HL-60/S4 treated with phorbol 12-myristate 13-acetate at 8.2 ng/mL for 4 days and 3 days (cell line): ENCODE data around the gene CXCL5.

Experiments
- in situ Hi-C: fragments of 300-500 bp; cut with MboI; formaldehyde crosslinking; loops from 2 replicates; pipeline ENCODE4 v1.15.0; 2022; ENCODE audit warnings: low sequenced_read_pairs

The CXCL5 gene

GRCh38 chr4:73998040-73999011 lies at the start of gene CXCL5:
Gene CXCL5, minus strand, starts transcription at chr4:73998677. Its CDS starts 96 bp downstream, at chr4:73998581.
- in situ Hi-C loops = no loop called here

DNA sequence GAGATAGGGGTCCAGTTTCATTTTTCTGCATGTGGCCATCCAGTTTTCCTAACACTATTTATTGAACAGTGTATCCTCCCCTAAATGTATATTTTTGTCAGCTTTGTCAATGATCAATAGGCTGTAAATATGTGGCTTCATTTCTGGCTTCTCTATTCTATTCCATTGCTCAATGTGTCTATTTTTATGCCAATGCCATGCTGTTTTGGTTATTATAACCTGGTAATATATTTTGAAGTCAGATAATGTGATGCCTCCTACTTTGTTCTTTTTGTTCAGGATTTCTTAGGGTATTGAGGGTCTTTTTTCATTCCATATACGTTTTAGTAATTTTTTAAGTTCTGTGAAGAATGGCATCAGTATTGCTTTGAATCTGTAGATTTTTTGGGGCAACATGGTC lies 48.7 kb upstream of the CXCL5 start:
- in situ Hi-C loops = no loop called here

DNA sequence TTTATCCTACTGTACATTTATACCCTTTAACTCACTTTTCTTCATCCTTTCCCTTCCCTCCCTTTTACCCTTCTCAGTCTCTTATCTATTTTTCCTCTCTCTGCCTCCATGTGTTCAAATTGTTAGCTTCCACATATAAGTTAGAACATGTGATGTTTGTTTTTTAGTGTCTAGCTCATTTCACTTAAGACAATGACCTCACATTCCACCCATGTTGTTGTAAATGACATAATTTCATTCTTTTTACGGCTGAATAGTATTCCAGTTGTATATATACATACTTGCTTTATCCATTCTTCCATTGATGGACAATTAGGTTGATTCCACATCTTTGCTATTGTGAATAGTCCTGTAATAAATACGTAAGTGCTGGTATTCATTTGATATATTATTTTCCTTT lies 47.3 kb upstream of the CXCL5 start:
- in situ Hi-C loops = no loop called here

GRCh38 chr4:74045247-74045646 lies 46.8 kb upstream of the CXCL5 start:
- in situ Hi-C loops = no loop called here

DNA sequence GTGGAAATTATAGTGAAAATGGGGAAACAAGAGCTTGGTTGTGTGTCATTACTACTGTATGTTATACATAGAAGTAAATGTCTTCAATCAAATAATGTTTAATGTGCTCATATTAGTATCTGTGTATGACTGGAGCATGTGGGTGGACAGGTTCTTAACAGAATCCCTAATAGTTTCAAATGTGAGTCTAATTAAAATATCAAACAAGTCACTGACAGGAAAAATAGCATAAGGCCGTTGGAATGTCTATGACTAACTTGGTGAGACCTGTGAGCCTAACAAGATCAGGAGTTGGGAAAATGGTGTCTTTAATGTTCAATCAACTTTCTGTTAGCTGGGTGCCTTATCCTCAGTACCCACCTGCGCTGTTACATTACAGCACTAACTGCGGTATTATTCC lies 46.2 kb upstream of the CXCL5 start:
- in situ Hi-C loops = no loop called here

DNA sequence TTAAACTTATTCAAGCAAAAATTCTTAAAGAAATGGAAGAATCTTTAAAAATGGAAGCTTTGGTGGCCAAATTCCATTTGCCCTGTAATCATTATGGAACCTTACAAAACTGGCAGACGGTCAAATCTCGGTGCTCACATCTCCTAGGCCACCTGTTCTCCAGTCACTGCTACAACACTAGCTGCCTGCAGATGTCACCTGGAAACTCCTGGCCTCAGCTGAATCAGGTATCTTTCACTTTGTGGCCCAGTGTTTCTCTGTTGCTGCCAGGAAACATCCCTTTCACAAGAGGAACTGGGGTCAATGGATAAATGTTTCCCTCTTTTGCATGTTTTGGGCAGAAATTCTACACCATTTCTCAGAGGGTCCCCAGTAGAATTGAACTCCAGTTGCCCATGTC lies 44.2 kb upstream of the CXCL5 start:
- in situ Hi-C loops = no loop called here

GRCh38 chr4:74041418-74041817 lies 42.9 kb upstream of the CXCL5 start:
- in situ Hi-C loops = no loop called here

- in situ Hi-C loops = no loop called here
Measured at GRCh38 chr4:74039315-74039763, 40.9 kb upstream of the CXCL5 start.

GRCh38 chr4:74038425-74039314 lies 40.2 kb upstream of the CXCL5 start, which contains the start of gene CXCL3:
Gene CXCL3, minus strand, starts transcription at chr4:74038689. Its CDS starts 78 bp downstream, at chr4:74038611.
- in situ Hi-C loops = no loop called here

DNA sequence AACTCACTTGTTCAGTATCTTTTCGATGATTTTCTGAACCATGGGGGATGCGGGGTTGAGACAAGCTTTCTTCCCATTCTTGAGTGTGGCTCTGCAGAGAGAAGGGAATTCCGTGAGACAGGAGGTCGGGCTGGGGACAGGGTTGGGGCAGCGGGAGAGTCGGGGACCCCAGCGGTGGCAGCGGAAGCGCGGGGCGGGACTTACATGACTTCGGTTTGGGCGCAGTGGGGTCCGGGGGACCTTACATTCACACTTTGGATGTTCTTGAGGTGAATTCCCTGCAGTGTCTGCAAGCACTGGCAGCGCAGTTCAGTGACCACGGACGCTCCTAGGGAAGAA lies 39.6 kb upstream of the CXCL5 start:
- in situ Hi-C loops = no loop called here

DNA sequence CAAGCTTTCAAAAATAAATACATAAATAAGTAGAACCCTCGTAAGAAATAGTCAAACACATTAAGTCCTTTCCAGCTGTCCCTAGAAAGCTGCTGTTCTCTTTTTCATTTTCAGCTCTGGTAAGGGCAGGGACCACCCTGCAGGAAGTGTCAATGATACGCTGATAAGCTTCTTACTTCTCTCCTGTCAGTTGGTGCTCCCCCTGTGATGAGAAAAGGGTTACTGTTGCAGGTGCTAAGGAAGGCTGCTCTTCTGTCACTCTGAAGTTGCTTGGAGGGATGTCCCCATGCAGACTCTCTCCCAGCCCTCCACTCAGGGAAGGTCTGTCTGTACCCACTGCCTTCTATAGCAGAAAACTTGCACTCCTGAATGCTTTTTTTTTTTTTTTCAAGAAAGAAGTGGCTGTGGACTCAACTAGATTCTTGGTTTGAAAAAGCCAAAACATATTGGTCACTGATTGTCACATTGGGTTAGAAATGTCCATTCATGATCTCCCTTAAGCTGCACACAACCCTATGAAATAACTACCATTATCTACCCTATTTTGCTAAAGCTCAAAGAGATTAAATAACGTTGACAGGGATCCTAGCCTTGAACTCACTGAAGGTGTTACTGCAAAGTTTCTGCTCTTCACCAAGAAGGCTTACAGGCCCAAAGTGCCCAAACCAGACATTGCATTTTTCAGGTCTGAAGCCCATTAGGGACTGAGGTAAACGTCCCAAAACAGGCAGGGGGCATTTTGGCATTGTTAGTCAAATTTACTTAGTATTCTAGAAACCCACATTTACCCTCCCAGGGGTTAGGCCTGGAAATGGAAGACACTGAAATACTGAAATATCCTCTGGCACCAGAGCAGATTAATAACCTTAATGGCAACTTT lies 38.8 kb upstream of the CXCL5 start:
- in situ Hi-C loops = no loop called here

DNA sequence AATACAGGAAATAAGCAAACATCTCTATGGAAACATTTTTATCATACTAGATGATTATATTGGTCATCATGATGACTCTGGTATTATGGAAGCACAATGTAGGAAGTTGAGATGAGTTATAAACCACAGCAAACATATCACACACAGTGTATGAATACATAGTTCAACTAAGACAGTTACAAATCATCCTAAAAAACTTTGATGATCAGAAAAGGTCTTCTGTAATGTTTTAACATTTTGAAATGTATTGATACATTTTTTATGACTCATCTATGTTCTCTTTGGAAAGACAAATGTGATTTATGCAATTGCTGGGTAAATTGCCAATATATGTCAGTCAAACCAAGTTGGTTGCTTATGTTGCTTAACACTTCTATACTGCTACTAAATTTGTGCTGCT lies 35.3 kb upstream of the CXCL5 start:
- in situ Hi-C loops = no loop called here

DNA sequence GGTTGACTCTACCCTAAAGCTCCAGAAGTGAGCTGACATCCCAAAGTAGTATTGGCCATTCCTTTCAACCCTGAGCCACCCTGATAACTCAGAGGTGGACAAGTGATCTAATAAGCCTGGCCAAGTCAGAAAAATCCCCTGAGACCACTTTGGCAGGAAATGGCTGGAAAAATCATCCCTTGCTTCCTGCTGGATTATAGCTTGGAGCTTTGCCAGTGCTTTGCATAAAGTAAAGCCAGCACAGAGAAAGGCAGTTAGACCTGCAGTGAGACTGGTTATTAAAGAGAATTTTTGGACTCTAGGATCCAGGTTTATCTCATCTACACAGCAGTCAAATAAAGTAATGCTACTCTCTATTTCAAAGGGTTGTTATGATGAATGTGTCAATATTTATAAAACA lies 33.6 kb upstream of the CXCL5 start:
- in situ Hi-C loops = no loop called here

GRCh38 chr4:74031576-74031975 lies 33.1 kb upstream of the CXCL5 start:
- in situ Hi-C loops = no loop called here

DNA sequence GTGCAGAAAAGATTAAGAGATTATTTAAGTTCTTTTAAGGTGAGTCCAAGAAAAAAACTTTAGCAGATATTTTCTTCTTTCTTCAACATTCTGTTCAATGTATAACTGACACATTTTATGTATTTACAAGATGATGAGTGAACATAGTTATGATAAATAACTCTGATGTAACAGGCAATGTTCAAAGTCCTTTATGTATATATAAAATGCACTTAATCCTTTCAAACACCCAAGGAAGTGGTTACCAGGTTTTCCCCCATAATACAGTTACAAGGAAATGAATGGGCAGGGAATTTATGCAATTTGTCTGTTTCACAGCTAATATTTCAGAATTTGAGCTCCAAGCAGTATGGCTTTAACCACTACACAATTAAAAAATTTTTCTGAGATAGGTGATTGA lies 31.8 kb upstream of the CXCL5 start:
- in situ Hi-C loops = no loop called here

- in situ Hi-C loops = no loop called here
Measured at GRCh38 chr4:74028504-74028903, 30.0 kb upstream of the CXCL5 start.

DNA sequence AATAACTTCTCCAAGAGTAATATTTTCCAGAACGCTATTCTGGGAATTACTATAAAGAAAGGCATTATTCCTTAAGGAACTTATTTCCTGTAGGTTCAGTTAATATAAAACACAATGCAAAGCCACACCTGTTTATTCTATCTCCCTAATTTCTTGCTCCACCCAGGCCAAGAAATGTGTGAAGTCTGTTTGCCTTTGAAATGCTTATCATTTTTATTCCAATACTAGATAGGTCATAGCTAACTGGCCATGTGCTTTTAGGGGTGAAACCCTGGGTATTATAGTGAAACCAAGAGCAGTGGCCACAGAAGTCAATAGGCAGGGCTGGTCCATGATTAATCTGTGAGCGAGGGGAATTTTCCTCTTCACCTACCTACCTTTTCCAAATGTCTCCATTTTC lies 25.2 kb upstream of the CXCL5 start:
- in situ Hi-C loops = no loop called here

GRCh38 chr4:74021601-74022000 lies 23.1 kb upstream of the CXCL5 start:
- in situ Hi-C loops = no loop called here

- in situ Hi-C loops = no loop called here
Measured at GRCh38 chr4:74018771-74019170, 20.3 kb upstream of the CXCL5 start.

GRCh38 chr4:74018116-74018515 lies 19.6 kb upstream of the CXCL5 start:
- in situ Hi-C loops = no loop called here

DNA sequence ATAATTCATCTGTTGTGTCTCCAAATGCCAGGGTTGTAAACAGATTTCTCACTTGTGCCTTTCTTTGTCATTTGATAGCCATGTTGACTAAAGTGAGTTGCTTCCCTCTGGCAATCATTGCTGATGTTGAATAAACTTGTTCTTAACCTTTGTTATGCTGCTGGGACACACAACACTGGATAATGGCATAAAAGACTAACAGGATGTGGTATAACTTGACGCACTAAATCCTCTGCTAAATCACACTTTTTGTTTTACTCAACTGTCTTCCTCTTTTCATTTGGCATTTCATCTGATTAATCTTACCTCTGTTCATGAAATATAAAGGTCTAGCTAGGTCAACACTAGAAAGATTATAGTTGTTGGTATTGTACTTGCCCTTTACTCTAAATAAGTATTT lies 17.6 kb upstream of the CXCL5 start:
- in situ Hi-C loops = no loop called here
